ENCODE data around the gene RFPL3. TPM values are rescaled to one million over a fixed set of nuclear protein-coding genes. Genes with fewer than 3 reads are reported as not detected.

The RFPL3 gene
- total and polyA plus RNA-seq, 2 of the 13 experiments (the other 11 are each of a cell fraction or from before 2014, with no cell fraction given): not detected

GRCh38 chr22:32308934-32309333 is 48.7 kb upstream of the RFPL3 start (continued):
- no peak for TF ChIP-seq HCFC1 (IDR thresholded peaks at IDR 0.05; ENCODE audit: low read depth, low read length)
- no peak for TF ChIP-seq SKIL (CRISPR knock-in tag; IDR thresholded peaks at IDR 0.05; ENCODE audit: borderline replicate concordance)
- no peak for TF ChIP-seq HNRNPLL (IDR thresholded peaks at IDR 0.05; ENCODE audit: low read depth, low read length, poor library complexity, severe bottlenecking)
- TF ChIP-seq SP2 (CRISPR knock-in tag; IDR thresholded peaks at IDR 0.05): no peak

- POLR2A ChIA-PET: no interaction called here
- no peak for FAIRE-seq
- TF ChIP-seq CHD4 (IDR thresholded peaks at IDR 0.05; ENCODE audit: borderline replicate concordance, low read length): no peak
- TF ChIP-seq NFIB (CRISPR knock-in tag; IDR thresholded peaks at IDR 0.05; ENCODE audit: borderline replicate concordance): no peak
- no peak for TF ChIP-seq NFE2 (CRISPR knock-in tag; IDR thresholded peaks at IDR 0.05)
- no peak for TF ChIP-seq MBD4 (IDR thresholded peaks at IDR 0.05; ENCODE audit: borderline replicate concordance, low read length)
- TF ChIP-seq ZFP1 (CRISPR knock-in tag; IDR thresholded peaks at IDR 0.05): no peak
- TF ChIP-seq ZNF773 (CRISPR knock-in tag; IDR thresholded peaks at IDR 0.05; ENCODE audit: borderline replicate concordance): no peak
- no peak for TF ChIP-seq IRF9 (CRISPR knock-in tag; IDR thresholded peaks at IDR 0.05; ENCODE audit: borderline replicate concordance)
- TF ChIP-seq ZNF503 (CRISPR knock-in tag; IDR thresholded peaks at IDR 0.05): no peak
- no peaks in the 10 kb centered on the region for H3K9me3 ChIP-seq (ENCODE audit: low read length)
- BruUV-seq (replicated peaks): no TSS peak
- no peak overlapping the region for H3K4me3 ChIP-seq (replicated peaks in 1 of 3; ENCODE audit: insufficient read depth in 1 of 3, low read depth in 2 of 3, low read length in 3 of 3)
- 13% methylated on average over 9 of the region's 9 CpGs for WGBS (ENCODE audit: low lambda C conversion rate)
- H4K20me1 ChIP-seq (ENCODE audit: insufficient read depth, low read length): no peaks in the 10 kb centered on the region
- no peak for ATAC-seq
- no peak overlapping the region for H3K4me2 ChIP-seq (ENCODE audit: low read depth, low read length)
- no peaks in the 10 kb centered on the region for H3K79me2 ChIP-seq (ENCODE audit: insufficient read depth, low read length)
- H3K27me3 ChIP-seq (ENCODE audit: control insufficient read depth in 1 of 2, insufficient read depth in 2 of 2, low read length in 2 of 2): peaks cover 1 to 9% of the 10 kb centered on the region in 2 experiments; a peak in 3 of 5 replicates
- CTCF ChIA-PET (ENCODE audit: low intra/inter-chr PET ratio, low total read pairs): no interaction called here
- H2AFZ ChIP-seq (ENCODE audit: low read length): no peak overlapping the region
- DNase-seq (ENCODE audit: low spot score): no peak
- in situ Hi-C loops (cut with HindIII; ENCODE audit: extremely low pct_ligation_motif_present, low pct_unique_long_range_greater_than_20kb) (no loop called here), intact Hi-C loops (cut with micrococcal nuclease; ENCODE audit: unreplicated experiment) (no loop called here)
- no peaks in the 10 kb centered on the region for H3K36me3 ChIP-seq (replicated peaks in 1 of 2; ENCODE audit: control insufficient read depth in 1 of 2, insufficient read depth in 2 of 2, low read length in 2 of 2)
- no peak overlapping the region for H3K9ac ChIP-seq (ENCODE audit: insufficient read depth, low read depth, low read length)
- no peak overlapping the region for H3K27ac ChIP-seq (ENCODE audit: extremely low read length, insufficient read depth, low read length)
- H3K4me1 ChIP-seq (ENCODE audit: insufficient read depth, low read length): no peaks in the 10 kb centered on the region
Measured at GRCh38 chr22:32309585-32310251, 47.9 kb upstream of the RFPL3 start.

Data from HepG2 (cell line).